HEK293 (cell line): ENCODE results near the gene ZNF865.

Experiments used
- HOXA7 ChIP-seq: sonication (generic); formaldehyde crosslinking; IDR thresholded peaks from 2 replicates; pipeline ENCODE4 v1.8.1; 2022; ENCODE audit warnings: missing genetic modification reagents, borderline replicate concordance
- HOXD13 ChIP-seq: sonication (generic); formaldehyde crosslinking; IDR thresholded peaks from 2 replicates; pipeline ENCODE4 v1.8.0; 2022; ENCODE audit warnings: missing genetic modification reagents, borderline replicate concordance
- KLF16 ChIP-seq: fragments of 450-650 bp; formaldehyde crosslinking; IDR thresholded peaks from 2 replicates; pipeline ENCODE4 v1.5.1; 2017; ENCODE audit warnings: missing biosample characterization, missing genetic modification characterization
- KLF7 ChIP-seq: fragments of 450-650 bp; formaldehyde crosslinking; IDR thresholded peaks from 2 replicates; pipeline ENCODE4 v1.5.1; 2016; ENCODE audit warnings: missing biosample characterization, missing genetic modification characterization, borderline replicate concordance
- MEIS1 ChIP-seq: sonication (generic); formaldehyde crosslinking; IDR thresholded peaks from 2 replicates; pipeline ENCODE4 v1.8.1; 2022; ENCODE audit warnings: missing genetic modification reagents, mild to moderate bottlenecking, borderline replicate concordance
- OVOL3 ChIP-seq: fragments of 450-650 bp; formaldehyde crosslinking; IDR thresholded peaks from 2 replicates; pipeline ENCODE4 v1.5.1; 2016; ENCODE audit warnings: missing biosample characterization, missing genetic modification characterization
- PRDM1 ChIP-seq: fragments of 450-650 bp; formaldehyde crosslinking; IDR thresholded peaks from 2 replicates; pipeline ENCODE4; 2016; ENCODE audit warnings: missing biosample characterization, missing genetic modification characterization
- REPIN1 ChIP-seq: fragments of 450-650 bp; formaldehyde crosslinking; IDR thresholded peaks from 2 replicates; pipeline ENCODE4 v1.5.1; 2017; ENCODE audit warnings: missing biosample characterization, missing genetic modification characterization, low read depth
- SALL2 ChIP-seq: fragments of 450-650 bp; formaldehyde crosslinking; IDR thresholded peaks from 2 replicates; pipeline ENCODE4 v1.5.0; 2017; ENCODE audit warnings: missing biosample characterization, mild to moderate bottlenecking, missing genetic modification characterization, borderline replicate concordance
- SCRT1 ChIP-seq: fragments of 450-650 bp; formaldehyde crosslinking; IDR thresholded peaks from 2 replicates; pipeline ENCODE4 v1.5.1; 2016; ENCODE audit warnings: missing biosample characterization, missing genetic modification characterization, borderline replicate concordance
- SETDB1 ChIP-seq: IDR thresholded peaks from one replicate; pipeline ENCODE4 v1.6.1; 2017; ENCODE audit warnings: mild to moderate bottlenecking, low read length, moderate library complexity, mixed read lengths; ENCODE audit not compliant: insufficient read length
- ZBTB20 ChIP-seq: fragments of 450-650 bp; formaldehyde crosslinking; IDR thresholded peaks from 2 replicates; pipeline ENCODE4 v1.5.1; 2016; ENCODE audit warnings: missing biosample characterization, missing genetic modification characterization
- ZBTB7A ChIP-seq: fragments of 450-650 bp; formaldehyde crosslinking; IDR thresholded peaks from 2 replicates; pipeline ENCODE4 v1.5.1; 2016; ENCODE audit warnings: low read depth, missing biosample characterization, missing genetic modification characterization
- ZIC2 ChIP-seq: fragments of 450-650 bp; formaldehyde crosslinking; IDR thresholded peaks from 2 replicates; pipeline ENCODE4 v1.5.1; 2016; ENCODE audit warnings: missing biosample characterization, missing genetic modification characterization
- ZNF16 ChIP-seq: fragments of 450-650 bp; formaldehyde crosslinking; IDR thresholded peaks from 2 replicates; pipeline ENCODE4 v1.5.1; 2016; ENCODE audit warnings: low read depth, missing biosample characterization, missing genetic modification characterization
- ZNF184 ChIP-seq: fragments of 450-650 bp; IDR thresholded peaks from 2 replicates; pipeline ENCODE4 v1.5.1; 2018; ENCODE audit warnings: missing biosample characterization, mild to moderate bottlenecking, missing genetic modification characterization
- ZNF248 ChIP-seq: fragments of 450-650 bp; formaldehyde crosslinking; IDR thresholded peaks from 2 replicates; pipeline ENCODE4 v1.5.1; 2017; ENCODE audit warnings: missing biosample characterization, missing genetic modification characterization
- ZNF394 ChIP-seq: fragments of 450-650 bp; formaldehyde crosslinking; IDR thresholded peaks from 2 replicates; pipeline ENCODE4 v1.5.1; 2016; ENCODE audit warnings: missing biosample characterization, missing genetic modification characterization, mild to moderate bottlenecking, moderate library complexity, borderline replicate concordance
- ZNF529 ChIP-seq: fragments of 450-650 bp; formaldehyde crosslinking; IDR thresholded peaks from 2 replicates; pipeline ENCODE4 v1.5.1; 2017; ENCODE audit warnings: missing genetic modification characterization, missing biosample characterization; ENCODE audit not compliant: insufficient replicate concordance
- ZNF549 ChIP-seq: fragments of 450-650 bp; IDR thresholded peaks from 2 replicates; pipeline ENCODE4 v1.5.1; 2018; ENCODE audit warnings: missing biosample characterization, missing genetic modification characterization, mild to moderate bottlenecking, inconsistent platforms, moderate library complexity
- ZNF664 ChIP-seq: fragments of 450-650 bp; formaldehyde crosslinking; IDR thresholded peaks from 2 replicates; pipeline ENCODE4 v1.5.1; 2016; ENCODE audit warnings: missing biosample characterization, missing genetic modification characterization
- ZNF670 ChIP-seq: fragments of 450-650 bp; formaldehyde crosslinking; IDR thresholded peaks from 2 replicates; pipeline ENCODE4 v1.5.1; 2016; ENCODE audit warnings: missing biosample characterization, missing genetic modification characterization, low read depth
- ZNF837 ChIP-seq: fragments of 450-650 bp; formaldehyde crosslinking; IDR thresholded peaks from 2 replicates; pipeline ENCODE4 v1.5.1; 2016; ENCODE audit warnings: missing biosample characterization, missing genetic modification characterization
- ZSCAN16 ChIP-seq: fragments of 450-650 bp; formaldehyde crosslinking; IDR thresholded peaks from 2 replicates; pipeline ENCODE4 v1.5.1; 2016; ENCODE audit warnings: missing biosample characterization, missing genetic modification characterization
- TF ChIP-seq, protein P1 (sequence below): fragments of 450-650 bp; formaldehyde crosslinking; IDR thresholded peaks from 2 replicates; pipeline ENCODE4 v1.5.1; 2016; ENCODE audit warnings: missing biosample characterization, missing genetic modification characterization
- TF ChIP-seq, protein P2 (sequence below): fragments of 450-650 bp; formaldehyde crosslinking; IDR thresholded peaks from 2 replicates; pipeline ENCODE4 v1.5.1; 2016; ENCODE audit warnings: missing biosample characterization, missing genetic modification characterization
- TF ChIP-seq, protein P3 (sequence below): fragments of 450-650 bp; formaldehyde crosslinking; IDR thresholded peaks from 2 replicates; pipeline ENCODE4 v1.5.1; 2016; ENCODE audit warnings: missing biosample characterization, missing genetic modification characterization
- TF ChIP-seq, protein P4 (sequence below): fragments of 450-650 bp; formaldehyde crosslinking; IDR thresholded peaks from 2 replicates; pipeline ENCODE4 v1.5.1; 2016; ENCODE audit warnings: missing biosample characterization, missing genetic modification characterization

The ZNF865 gene

DNA sequence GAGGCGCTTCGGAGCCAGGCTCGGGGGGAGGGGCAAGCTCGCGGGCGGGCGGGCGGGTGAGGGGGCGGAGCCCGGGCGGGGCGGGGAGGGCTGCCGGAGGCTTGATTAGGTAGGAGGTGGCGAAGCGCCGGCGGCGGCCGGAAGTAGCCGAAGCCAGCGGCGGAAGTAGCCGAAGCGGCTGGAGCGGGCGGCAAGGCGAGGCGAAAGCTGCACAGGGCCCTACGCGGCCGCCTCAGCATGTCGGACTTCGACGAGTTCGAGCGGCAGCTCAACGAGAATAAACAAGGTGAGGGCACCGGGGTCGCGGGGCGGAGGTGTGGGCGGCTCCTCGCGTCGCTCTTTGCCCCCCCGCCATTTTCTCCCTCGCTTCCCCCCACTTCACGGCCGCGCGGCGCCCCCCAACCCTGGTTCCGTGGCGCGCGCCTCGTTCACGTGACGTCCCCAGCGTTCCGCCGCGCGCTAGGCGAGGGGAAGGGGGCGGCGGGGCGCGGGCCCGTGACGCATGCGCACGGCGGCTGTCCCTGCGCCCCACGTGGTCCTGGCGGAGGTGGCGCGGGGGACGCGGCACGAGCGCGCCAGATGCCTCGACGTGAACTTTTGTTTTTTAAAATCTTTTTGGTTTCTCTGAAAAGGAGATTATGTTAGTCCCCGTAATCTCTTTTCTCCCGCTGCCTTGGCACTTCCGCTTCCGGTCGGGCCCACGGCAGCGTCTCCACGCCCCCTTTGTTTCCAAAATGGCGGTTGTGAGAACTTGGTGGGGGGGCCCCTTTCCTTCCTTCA, 49.6 kb downstream of the ZNF865 start, which contains the start of gene U2AF2 (continued):
- TF ChIP-seq, protein P1, sequence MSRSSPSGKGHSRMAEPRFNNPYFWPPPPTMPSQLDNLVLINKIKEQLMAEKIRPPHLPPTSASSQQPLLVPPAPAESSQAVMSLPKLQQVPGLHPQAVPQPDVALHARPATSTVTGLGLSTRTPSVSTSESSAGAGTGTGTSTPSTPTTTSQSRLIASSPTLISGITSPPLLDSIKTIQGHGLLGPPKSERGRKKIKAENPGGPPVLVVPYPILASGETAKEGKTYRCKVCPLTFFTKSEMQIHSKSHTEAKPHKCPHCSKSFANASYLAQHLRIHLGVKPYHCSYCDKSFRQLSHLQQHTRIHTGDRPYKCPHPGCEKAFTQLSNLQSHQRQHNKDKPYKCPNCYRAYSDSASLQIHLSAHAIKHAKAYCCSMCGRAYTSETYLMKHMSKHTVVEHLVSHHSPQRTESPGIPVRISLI (tag by site-specific recombination), result no peak
- TF ChIP-seq ZIC2 (tag by site-specific recombination) (no peak), ZBTB7A (tag by site-specific recombination) (peak; percentile 72; the same call in 1 of the 2 replicates), ZNF837 (tag by site-specific recombination) (no peak), ZNF248 (tag by site-specific recombination) (no peak), ZNF549 (tag by site-specific recombination) (no peak; the same call in 1 of the 2 replicates), SALL2 (tag by site-specific recombination) (no peak), SETDB1 (no peak), KLF16 (tag by site-specific recombination) (no peak), PRDM1 (tag by site-specific recombination) (peak; percentile 71), HOXA7 (CRISPR knock-in tag) (no peak), ZNF16 (tag by site-specific recombination) (no peak), ZNF529 (tag by site-specific recombination) (no peak), HOXD13 (CRISPR knock-in tag) (no peak), SCRT1 (tag by site-specific recombination) (no peak), ZBTB20 (peak; percentile 97), KLF7 (tag by site-specific recombination) (no peak), REPIN1 (tag by site-specific recombination) (0 out of 2 replicates have a peak, but pooled peaks have one; percentile 48), MEIS1 (CRISPR knock-in tag) (no peak), ZNF670 (no peak), OVOL3 (0 out of 2 replicates have a peak, but pooled peaks have one; percentile 50), ZNF394 (tag by site-specific recombination) (no peak), ZSCAN16 (0 out of 2 replicates have a peak, but pooled peaks have one; percentile 63), ZNF664 (tag by site-specific recombination) (no peak), ZNF184 (tag by site-specific recombination) (0 out of 2 replicates have a peak, but pooled peaks have one; percentile 19)
- TF ChIP-seq, protein P2, sequence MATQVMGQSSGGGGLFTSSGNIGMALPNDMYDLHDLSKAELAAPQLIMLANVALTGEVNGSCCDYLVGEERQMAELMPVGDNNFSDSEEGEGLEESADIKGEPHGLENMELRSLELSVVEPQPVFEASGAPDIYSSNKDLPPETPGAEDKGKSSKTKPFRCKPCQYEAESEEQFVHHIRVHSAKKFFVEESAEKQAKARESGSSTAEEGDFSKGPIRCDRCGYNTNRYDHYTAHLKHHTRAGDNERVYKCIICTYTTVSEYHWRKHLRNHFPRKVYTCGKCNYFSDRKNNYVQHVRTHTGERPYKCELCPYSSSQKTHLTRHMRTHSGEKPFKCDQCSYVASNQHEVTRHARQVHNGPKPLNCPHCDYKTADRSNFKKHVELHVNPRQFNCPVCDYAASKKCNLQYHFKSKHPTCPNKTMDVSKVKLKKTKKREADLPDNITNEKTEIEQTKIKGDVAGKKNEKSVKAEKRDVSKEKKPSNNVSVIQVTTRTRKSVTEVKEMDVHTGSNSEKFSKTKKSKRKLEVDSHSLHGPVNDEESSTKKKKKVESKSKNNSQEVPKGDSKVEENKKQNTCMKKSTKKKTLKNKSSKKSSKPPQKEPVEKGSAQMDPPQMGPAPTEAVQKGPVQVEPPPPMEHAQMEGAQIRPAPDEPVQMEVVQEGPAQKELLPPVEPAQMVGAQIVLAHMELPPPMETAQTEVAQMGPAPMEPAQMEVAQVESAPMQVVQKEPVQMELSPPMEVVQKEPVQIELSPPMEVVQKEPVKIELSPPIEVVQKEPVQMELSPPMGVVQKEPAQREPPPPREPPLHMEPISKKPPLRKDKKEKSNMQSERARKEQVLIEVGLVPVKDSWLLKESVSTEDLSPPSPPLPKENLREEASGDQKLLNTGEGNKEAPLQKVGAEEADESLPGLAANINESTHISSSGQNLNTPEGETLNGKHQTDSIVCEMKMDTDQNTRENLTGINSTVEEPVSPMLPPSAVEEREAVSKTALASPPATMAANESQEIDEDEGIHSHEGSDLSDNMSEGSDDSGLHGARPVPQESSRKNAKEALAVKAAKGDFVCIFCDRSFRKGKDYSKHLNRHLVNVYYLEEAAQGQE (tag by site-specific recombination), result 0 out of 2 replicates have a peak, but pooled peaks have one; percentile 12
- TF ChIP-seq, protein P3, sequence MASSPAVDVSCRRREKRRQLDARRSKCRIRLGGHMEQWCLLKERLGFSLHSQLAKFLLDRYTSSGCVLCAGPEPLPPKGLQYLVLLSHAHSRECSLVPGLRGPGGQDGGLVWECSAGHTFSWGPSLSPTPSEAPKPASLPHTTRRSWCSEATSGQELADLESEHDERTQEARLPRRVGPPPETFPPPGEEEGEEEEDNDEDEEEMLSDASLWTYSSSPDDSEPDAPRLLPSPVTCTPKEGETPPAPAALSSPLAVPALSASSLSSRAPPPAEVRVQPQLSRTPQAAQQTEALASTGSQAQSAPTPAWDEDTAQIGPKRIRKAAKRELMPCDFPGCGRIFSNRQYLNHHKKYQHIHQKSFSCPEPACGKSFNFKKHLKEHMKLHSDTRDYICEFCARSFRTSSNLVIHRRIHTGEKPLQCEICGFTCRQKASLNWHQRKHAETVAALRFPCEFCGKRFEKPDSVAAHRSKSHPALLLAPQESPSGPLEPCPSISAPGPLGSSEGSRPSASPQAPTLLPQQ (tag by site-specific recombination), result peak; percentile 86; the same call in 1 of the 2 replicates
- TF ChIP-seq, protein P4, sequence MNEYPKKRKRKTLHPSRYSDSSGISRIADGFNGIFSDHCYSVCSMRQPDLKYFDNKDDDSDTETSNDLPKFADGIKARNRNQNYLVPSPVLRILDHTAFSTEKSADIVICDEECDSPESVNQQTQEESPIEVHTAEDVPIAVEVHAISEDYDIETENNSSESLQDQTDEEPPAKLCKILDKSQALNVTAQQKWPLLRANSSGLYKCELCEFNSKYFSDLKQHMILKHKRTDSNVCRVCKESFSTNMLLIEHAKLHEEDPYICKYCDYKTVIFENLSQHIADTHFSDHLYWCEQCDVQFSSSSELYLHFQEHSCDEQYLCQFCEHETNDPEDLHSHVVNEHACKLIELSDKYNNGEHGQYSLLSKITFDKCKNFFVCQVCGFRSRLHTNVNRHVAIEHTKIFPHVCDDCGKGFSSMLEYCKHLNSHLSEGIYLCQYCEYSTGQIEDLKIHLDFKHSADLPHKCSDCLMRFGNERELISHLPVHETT, result 0 out of 2 replicates have a peak, but pooled peaks have one; percentile 20
